GM10266 (cell line): Measurements from ENCODE around the gene KRTAP16-1.
A peak's percentile ranks its signal among the peaks of the same experiment; 100 is the strongest.
"Not testable (repeated sequence)": the region's sequence is repeated elsewhere in the genome, so short reads cannot be mapped to it uniquely, and the experiment has no call there.

Experiments used
- DNase-seq: peaks from one replicate; pipeline ENCODE4 v3.0.0; 2012; ENCODE audit errors: extremely low spot score
- CTCF ChIP-seq: IDR thresholded peaks from 2 replicates; pipeline ENCODE4 v1.5.1; 2012; ENCODE audit warnings: mild to moderate bottlenecking, low read depth; ENCODE audit not compliant: control insufficient read depth, insufficient read depth; ENCODE audit errors: missing control alignments

The KRTAP16-1 gene

GRCh38 chr17:41294016-41294415 lies 15.1 kb downstream of the KRTAP16-1 start:
- no peak for DNase-seq
- no peak for TF ChIP-seq CTCF

GRCh38 chr17:41287050-41287449 lies 22.1 kb downstream of the KRTAP16-1 start:
- TF ChIP-seq CTCF: no peak
- DNase-seq: peak; percentile 0

- peak; percentile 0 for DNase-seq
Measured at GRCh38 chr17:41284546-41284945, 24.6 kb downstream of the KRTAP16-1 start.

GRCh38 chr17:41284043-41284442 lies 25.1 kb downstream of the KRTAP16-1 start:
- no peak for TF ChIP-seq CTCF
- peak; percentile 0 for DNase-seq

More at GRCh38 chr17:41284546-41284945, 24.6 kb downstream of the KRTAP16-1 start:
- no peak for TF ChIP-seq CTCF

- TF ChIP-seq CTCF: no peak
- DNase-seq: no peak
Measured at GRCh38 chr17:41278176-41278955, 30.7 kb downstream of the KRTAP16-1 start.

- not testable (repeated sequence) for DNase-seq
Measured at GRCh38 chr17:41275648-41276190, 33.4 kb downstream of the KRTAP16-1 start, which contains the start of gene KRTAP9-7. KRTAP9-7 (plus strand) TSS chr17:41275698; CDS start chr17:41275698, 0 bp downstream.

GRCh38 chr17:41271858-41272257 lies 37.3 kb downstream of the KRTAP16-1 start:
- TF ChIP-seq CTCF: no peak
- DNase-seq: no peak

GRCh38 chr17:41271323-41271722 lies 37.8 kb downstream of the KRTAP16-1 start:
- DNase-seq: not testable (repeated sequence)
